HEK293T (cell line): ENCODE results near the gene IDH2.

Experiments used
- FOXM1 ChIP-seq: fragments of 450-650 bp; IDR thresholded peaks from 2 replicates; pipeline ENCODE4 v1.6.1; 2017; ENCODE audit warnings: mild to moderate bottlenecking, borderline replicate concordance
- HDGF ChIP-seq: fragments of 450-650 bp; IDR thresholded peaks from 2 replicates; pipeline ENCODE4 v1.6.1; 2017; ENCODE audit warnings: antibody characterized with exemption, borderline replicate concordance
- LEF1 ChIP-seq: fragments of 450-650 bp; IDR thresholded peaks from 2 replicates; pipeline ENCODE4 v1.6.1; 2017; ENCODE audit warnings: mild to moderate bottlenecking, borderline replicate concordance

DNA sequence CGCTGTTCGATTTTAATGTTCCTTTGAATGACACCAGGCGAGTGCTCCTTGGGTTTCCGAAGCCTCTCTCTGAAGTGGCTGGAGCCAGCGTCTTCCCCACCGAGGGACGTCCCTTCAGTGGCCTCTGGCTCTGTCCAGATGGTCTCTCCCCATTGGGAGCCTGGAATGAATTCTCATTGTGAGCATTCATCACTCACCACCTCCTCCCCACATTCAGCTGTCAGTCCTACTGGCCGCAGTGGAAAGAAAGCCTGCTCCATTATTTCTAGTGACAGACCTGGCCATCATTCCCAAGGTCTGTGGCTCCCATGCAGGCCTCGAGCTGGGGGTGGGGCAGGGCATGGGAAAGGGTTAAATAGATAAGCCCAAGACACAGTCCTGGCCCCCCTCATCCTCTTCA is 65.9 kb downstream of the IDH2 start:
- TF ChIP-seq FOXM1 = no peak
- TF ChIP-seq LEF1 = no peak
- TF ChIP-seq HDGF = no peak
